K562 (cell line): Measurements from ENCODE around the gene SAP30L. TPM values are rescaled to one million over a fixed set of nuclear protein-coding genes. Genes with fewer than 3 reads are reported as not detected.
A peak's percentile ranks its signal among the peaks of the same experiment; 100 is the strongest.

Source experiments
- ATAC-seq: fragments of 200-7000 bp; cut with Tn5 transposase; 3 replicates; pipeline ENCODE4 v1.9.1; 2020; ENCODE audit warnings: moderate library complexity
- BruUV-seq: library from RNA; stranded (reverse); fragments of 400-500 nt; replicated peaks from 2 replicates; lab custom pipeline; 2021; lab: Mats Ljungman, UMichigan
- CTCF ChIA-PET: fragments of 300-600 bp; formaldehyde crosslinking; extraction: SDS; loops from one replicate; lab custom pipeline; 2021; ENCODE audit warnings: low intra/inter-chr PET ratio; lab: Yijun Ruan, JAX
- POLR2A ChIA-PET: fragments of 300-600, 350-650 bp; sonication (Branson Sonifier 250); formaldehyde crosslinking; extraction: SDS; loops from one replicate; lab custom pipeline; 2021; ENCODE audit warnings: antibody characterized with exemption, inconsistent platforms; lab: Yijun Ruan, JAX
- DNase-seq, 4 experiments: peaks; one replicate each; pipeline versions ENCODE4 v3.0.0 to v3.0.0-alpha.2; 2011 to 2018; ENCODE audit warnings: low spot score in 3 of 4, mixed read lengths in 3 of 4; ENCODE audit errors: extremely low read depth in 1 of 4
- FAIRE-seq: peaks from 2 replicates; lab custom pipeline; 2011; peaks lifted over from hg19 to GRCh38; lab: Jason Lieb, UNC
- H2AFZ ChIP-seq: 2 replicates; pipeline ENCODE4 v1.6.0; 2011; ENCODE audit warnings: low read depth, low read length, control low read depth, inconsistent platforms
- H3K27ac ChIP-seq: fragments of 200-600 bp; 3 replicates; pipeline ENCODE4 v1.8.0; 2011; ENCODE audit warnings: low read depth, mild to moderate bottlenecking, control low read depth, inconsistent platforms, low read length, moderate library complexity, mixed read lengths; ENCODE audit errors: extremely low read depth
- H3K27me3 ChIP-seq, 2 experiments: fragments of 300-600 bp in 1 of 2; 2 replicates in 1 of 2; 3 replicates in 1 of 2; pipeline versions ENCODE4 v1.6.0 to v1.8.0; 2011; ENCODE audit warnings: inconsistent platforms in 2 of 2, low read length in 2 of 2, mild to moderate bottlenecking in 1 of 2, mixed read lengths in 1 of 2, moderate library complexity in 1 of 2; ENCODE audit not compliant: control insufficient read depth in 2 of 2, insufficient read depth in 2 of 2
- H3K36me3 ChIP-seq: fragments of 300-600 bp; 3 replicates; pipeline ENCODE4 v1.8.0; 2011; ENCODE audit warnings: mild to moderate bottlenecking, low read length, inconsistent platforms; ENCODE audit not compliant: control insufficient read depth, insufficient read depth
- H3K4me1 ChIP-seq, 2 experiments: fragments of 200-600 bp in 1 of 2; replicated peaks in 1 of 2; 2 replicates in 1 of 2; 3 replicates in 1 of 2; pipeline versions ENCODE4 v1.5.1 to v1.8.0; 2011; ENCODE audit warnings: inconsistent platforms in 2 of 2, low read length in 2 of 2, mild to moderate bottlenecking in 1 of 2, mixed read lengths in 1 of 2, moderate library complexity in 1 of 2; ENCODE audit not compliant: control insufficient read depth in 2 of 2, insufficient read depth in 2 of 2
- H3K4me2 ChIP-seq: 2 replicates; pipeline ENCODE4 v1.6.1; 2011; ENCODE audit warnings: low read length, control low read depth, inconsistent platforms, mixed read lengths; ENCODE audit not compliant: insufficient read depth
- H3K4me3 ChIP-seq: fragments of 200-600 bp; sonication (generic), shearing (Covaris generic); 2 replicates; pipeline ENCODE4 v1.5.1; 2016; ENCODE audit warnings: control low read depth, inconsistent platforms
- H3K79me2 ChIP-seq: fragments of 200-600 bp; 3 replicates; pipeline ENCODE4 v1.8.0; 2011; ENCODE audit warnings: low read length, inconsistent platforms; ENCODE audit not compliant: control insufficient read depth, insufficient read depth
- H3K9ac ChIP-seq, 2 experiments: 2 replicates each; pipeline versions ENCODE4 v1.6.0 to v1.6.1; 2011; ENCODE audit warnings: low read depth in 2 of 2, low read length in 2 of 2, control low read depth in 1 of 2, inconsistent platforms in 1 of 2, mild to moderate bottlenecking in 1 of 2, mixed read lengths in 1 of 2; ENCODE audit not compliant: insufficient read depth in 1 of 2
- H3K9me1 ChIP-seq: one replicate; pipeline ENCODE4 v1.6.0; 2011; ENCODE audit warnings: inconsistent platforms, mild to moderate bottlenecking, low read length, moderate library complexity; ENCODE audit not compliant: control insufficient read depth, insufficient read depth
- H3K9me3 ChIP-seq: replicated peaks from 2 replicates; pipeline ENCODE4 v1.5.1; 2011; ENCODE audit warnings: low read depth, low read length, inconsistent platforms; ENCODE audit not compliant: control insufficient read depth, insufficient read depth
- H4K20me1 ChIP-seq: replicated peaks from 2 replicates; pipeline ENCODE4 v1.6.1; 2011; ENCODE audit warnings: low read length, inconsistent platforms, mixed read lengths; ENCODE audit not compliant: control insufficient read depth, insufficient read depth
- CHD2 ChIP-seq: IDR thresholded peaks from 2 replicates; pipeline ENCODE4 v1.6.1; 2011; ENCODE audit warnings: low read depth, low read length
- E2F3 ChIP-seq: fragments of 250-450 bp; sonication (Bioruptor Pico); IDR thresholded peaks from 2 replicates; pipeline ENCODE4 v1.4.0; 2020; ENCODE audit warnings: mild to moderate bottlenecking
- GATA2 ChIP-seq: sonication (generic); formaldehyde crosslinking; IDR thresholded peaks from 2 replicates; pipeline ENCODE4 v1.4.0; 2020; ENCODE audit warnings: mild to moderate bottlenecking, missing genetic modification reagents
- HMBOX1 ChIP-seq: sonication (generic); IDR thresholded peaks from 2 replicates; pipeline ENCODE4 v1.6.1; 2016
- KDM1A ChIP-seq, 2 experiments: fragments of 450-650 bp; IDR thresholded peaks; 2 replicates each; pipeline ENCODE4 v1.6.1; 2016; ENCODE audit warnings: mild to moderate bottlenecking in 2 of 2
- MAZ ChIP-seq, 2 experiments: fragments of 450-650 bp in 1 of 2; sonication (generic) in 1 of 2; formaldehyde crosslinking; IDR thresholded peaks in 1 of 2; conservative IDR thresholded peaks in 1 of 2; 2 replicates each; pipeline versions ENCODE4 v1.4.0 to v1.5.0; 2020; ENCODE audit warnings: mild to moderate bottlenecking in 1 of 2, missing genetic modification reagents in 1 of 2
- ZNF280B ChIP-seq: fragments of 250-450 bp; sonication (Bioruptor Pico); IDR thresholded peaks from 2 replicates; pipeline ENCODE4 v1.5.1; 2021; ENCODE audit warnings: mild to moderate bottlenecking
- WGBS: fragments of 100-300 bp; shearing (Covaris generic); methylation state at CpG from one replicate; pipeline ENCODE4 v1.1.6; 2016; ENCODE audit warnings: low coverage, mixed read lengths; ENCODE audit not compliant: insufficient coverage; ENCODE audit errors: missing lambda C conversion rate; 5-methylcytosine and 5-hydroxymethylcytosine counted together
- in situ Hi-C: fragments of 300-500 bp; cut with MboI; formaldehyde crosslinking; loops from 4 replicates; pipeline ENCODE4 v1.15.0; 2018; ENCODE audit warnings: inconsistent platforms, mixed read lengths
- intact Hi-C: fragments of 100-400 bp; cut with micrococcal nuclease; formaldehyde crosslinking; loops from 2 replicates; pipeline ENCODE4 v1.14.2; 2022
- polyA plus RNA-seq, 8 experiments: library from polyadenylated mRNA; depleted of rRNA in 4 of 8; stranded (reverse) in 5 of 8; unstranded in 3 of 8; fragments of >200 nt; fragmentation: Nextera tagmentation in 2 of 8; fragmentation: Illumina TruSeq in 1 of 8; extraction: Ambion mirVana in 2 of 8; extraction: Trizol in 1 of 8; gene quantifications; 2 replicates each; pipeline versions ENCODE4 v1.2.1 to v1.2.3, GENCODE V29; 2011 to 2014; ENCODE audit warnings: inconsistent platforms in 1 of 8, missing spikeins in 1 of 8
- total RNA-seq, 7 experiments: library from RNA; depleted of rRNA in 6 of 7; stranded (reverse); fragments of >200 nt in 6 of 7; fragmentation: Illumina TruSeq in 2 of 7; extraction: Trizol in 2 of 7; gene quantifications; 2 replicates each; pipeline versions ENCODE4 v1.2.1 to v1.2.3, GENCODE V29; 2011 to 2021; ENCODE audit warnings: low replicate concordance in 1 of 7
- TF ChIP-seq, protein P1 (sequence below), 2 experiments: fragments of 450-650 bp; conservative IDR thresholded peaks; 2 replicates each; pipeline ENCODE4 v1.6.1; 2017; ENCODE audit warnings: mild to moderate bottlenecking in 2 of 2, moderate library complexity in 2 of 2
- TF ChIP-seq, protein P2 (sequence below): fragments of 450-650 bp; IDR thresholded peaks from 2 replicates; pipeline ENCODE4 v1.7.0; 2016; ENCODE audit warnings: borderline replicate concordance

Gene SAP30L
- total and polyA plus RNA-seq, 9 of the 15 experiments (the other 6 are each of a cell fraction or from before 2014, with no cell fraction given) = 5.1 to 33.6 (median 28.1) TPM

GRCh38 chr5:154464438-154464837 is 18.6 kb downstream of the SAP30L start:
- TF ChIP-seq KDM1A (IDR thresholded peaks at IDR 0.05) (no peak), HMBOX1 (0 out of 2 replicates have a peak, but pooled peaks have one; percentile 14)
- Histone ChIP-seq H2AFZ (no peak overlapping the region), H3K9me1 (no peaks in the 10 kb centered on the region), H3K4me3 (no peak overlapping the region), H4K20me1 (0 out of 2 replicates have a peak, but pooled peaks cover 2% of the 10 kb centered on the region), H3K9ac (no peak overlapping the region), H3K27ac (no peak overlapping the region), H3K9me3 (no peaks in the 10 kb centered on the region; the same call in 1 of the 2 replicates), H3K4me2 (no peak overlapping the region), H3K27me3 (peaks cover 5 to 10% of the 10 kb centered on the region in 2 experiments), H3K36me3 (no peaks in the 10 kb centered on the region), H3K4me1 (no peaks in the 10 kb centered on the region), H3K79me2 (no peaks in the 10 kb centered on the region)
- intact Hi-C loops = no loop called here
- DNase-seq = no peak
- in situ Hi-C loops = no loop called here
- 0% methylated on average over 1 of the region's 1 CpG for WGBS
- ChIA-PET POLR2A (interaction anchor here (0.6 kb wide), 1 partner anchor 297 kb away, joined by 3 read pairs; no protein-coding TSS in a partner anchor), CTCF (no interaction called here)
- BruUV-seq = no TSS peak
- no peak for FAIRE-seq
- no peak for ATAC-seq

DNA sequence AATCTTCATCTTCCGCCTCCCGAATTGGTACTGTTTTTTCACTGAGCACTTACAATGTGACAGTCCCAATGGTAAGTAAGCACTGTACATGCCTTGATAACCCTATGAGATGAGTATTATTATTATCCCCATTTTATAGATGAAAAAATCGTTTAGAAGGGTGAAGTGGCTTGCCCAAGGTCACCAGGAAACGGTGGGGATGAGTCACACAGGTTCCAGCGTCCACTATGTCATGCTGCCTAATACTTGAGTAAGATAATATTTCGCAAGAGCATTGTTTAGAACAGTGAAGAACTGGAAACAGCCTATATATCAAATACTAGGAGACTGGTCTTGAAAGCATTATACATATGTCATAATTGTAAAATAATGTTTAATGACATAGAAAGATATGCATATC is 19.4 kb downstream of the SAP30L start:
- BruUV-seq = no TSS peak
- TF ChIP-seq, protein P1, sequence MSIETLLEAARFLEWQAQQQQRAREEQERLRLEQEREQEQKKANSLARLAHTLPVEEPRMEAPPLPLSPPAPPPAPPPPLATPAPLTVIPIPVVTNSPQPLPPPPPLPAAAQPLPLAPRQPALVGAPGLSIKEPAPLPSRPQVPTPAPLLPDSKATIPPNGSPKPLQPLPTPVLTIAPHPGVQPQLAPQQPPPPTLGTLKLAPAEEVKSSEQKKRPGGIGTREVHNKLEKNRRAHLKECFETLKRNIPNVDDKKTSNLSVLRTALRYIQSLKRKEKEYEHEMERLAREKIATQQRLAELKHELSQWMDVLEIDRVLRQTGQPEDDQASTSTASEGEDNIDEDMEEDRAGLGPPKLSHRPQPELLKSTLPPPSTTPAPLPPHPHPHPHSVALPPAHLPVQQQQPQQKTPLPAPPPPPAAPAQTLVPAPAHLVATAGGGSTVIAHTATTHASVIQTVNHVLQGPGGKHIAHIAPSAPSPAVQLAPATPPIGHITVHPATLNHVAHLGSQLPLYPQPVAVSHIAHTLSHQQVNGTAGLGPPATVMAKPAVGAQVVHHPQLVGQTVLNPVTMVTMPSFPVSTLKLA (conservative IDR thresholded peaks at IDR 0.05) = no peak
- no peak for TF ChIP-seq E2F3 (CRISPR knock-in tag)
- TF ChIP-seq CHD2 = no peak
- no peak for TF ChIP-seq ZNF280B (CRISPR knock-in tag)
- TF ChIP-seq GATA2 (CRISPR knock-in tag) = no peak
- no peak for TF ChIP-seq MAZ (CRISPR knock-in tag; conservative IDR thresholded peaks at IDR 0.05 in 1 of 2, IDR thresholded peaks at IDR 0.05 in 1 of 2)
- TF ChIP-seq, protein P2, sequence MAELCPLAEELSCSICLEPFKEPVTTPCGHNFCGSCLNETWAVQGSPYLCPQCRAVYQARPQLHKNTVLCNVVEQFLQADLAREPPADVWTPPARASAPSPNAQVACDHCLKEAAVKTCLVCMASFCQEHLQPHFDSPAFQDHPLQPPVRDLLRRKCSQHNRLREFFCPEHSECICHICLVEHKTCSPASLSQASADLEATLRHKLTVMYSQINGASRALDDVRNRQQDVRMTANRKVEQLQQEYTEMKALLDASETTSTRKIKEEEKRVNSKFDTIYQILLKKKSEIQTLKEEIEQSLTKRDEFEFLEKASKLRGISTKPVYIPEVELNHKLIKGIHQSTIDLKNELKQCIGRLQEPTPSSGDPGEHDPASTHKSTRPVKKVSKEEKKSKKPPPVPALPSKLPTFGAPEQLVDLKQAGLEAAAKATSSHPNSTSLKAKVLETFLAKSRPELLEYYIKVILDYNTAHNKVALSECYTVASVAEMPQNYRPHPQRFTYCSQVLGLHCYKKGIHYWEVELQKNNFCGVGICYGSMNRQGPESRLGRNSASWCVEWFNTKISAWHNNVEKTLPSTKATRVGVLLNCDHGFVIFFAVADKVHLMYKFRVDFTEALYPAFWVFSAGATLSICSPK = no peak

More for the DNA sequence above, 19.4 kb downstream of the SAP30L start:
- Histone ChIP-seq H3K79me2 (no peaks in the 10 kb centered on the region), H2AFZ (no peak overlapping the region), H3K27ac (no peak overlapping the region), H4K20me1 (0 out of 2 replicates have a peak, but pooled peaks cover 2% of the 10 kb centered on the region), H3K9me3 (no peaks in the 10 kb centered on the region; the same call in 1 of the 2 replicates), H3K4me2 (no peak overlapping the region), H3K27me3 (peaks cover 5 to 10% of the 10 kb centered on the region in 2 experiments), H3K9ac (no peak overlapping the region), H3K4me1 (no peaks in the 10 kb centered on the region), H3K9me1 (no peaks in the 10 kb centered on the region), H3K4me3 (no peak overlapping the region), H3K36me3 (no peaks in the 10 kb centered on the region)
- ChIA-PET CTCF (no interaction called here), POLR2A (interaction anchor here (1.0 kb wide), 1 partner anchor 8 kb away, joined by 3 read pairs; no protein-coding TSS in a partner anchor)
- ATAC-seq (no peak), FAIRE-seq (no peak), DNase-seq (peak in 1 of 4 experiments; percentile 27)
- intact Hi-C loops (loop anchor here (5.0 kb wide), 2 partner anchors 393 to 493 kb away; no protein-coding TSS in a partner anchor), in situ Hi-C loops (loop anchor here (5.0 kb wide), 1 partner anchor 142 kb away; no protein-coding TSS in a partner anchor)
- under 1% methylated on average over 6 of the region's 6 CpGs for WGBS
